Stimulated activated CD4-positive, alpha-beta T cell treated with anti-CD3 and anti-CD28 coated beads, Interleukin-2, amount 100 ng/mL, for 24 hours (primary cell): ENCODE results near the gene TPP2.
A peak's percentile ranks its signal among the peaks of the same experiment; 100 is the strongest.

ENCODE experiments used
- DNase-seq, 2 donors: peaks; one replicate each; pipeline ENCODE4 v3.0.0-alpha.2; 2020

TPP2 gene

DNA sequence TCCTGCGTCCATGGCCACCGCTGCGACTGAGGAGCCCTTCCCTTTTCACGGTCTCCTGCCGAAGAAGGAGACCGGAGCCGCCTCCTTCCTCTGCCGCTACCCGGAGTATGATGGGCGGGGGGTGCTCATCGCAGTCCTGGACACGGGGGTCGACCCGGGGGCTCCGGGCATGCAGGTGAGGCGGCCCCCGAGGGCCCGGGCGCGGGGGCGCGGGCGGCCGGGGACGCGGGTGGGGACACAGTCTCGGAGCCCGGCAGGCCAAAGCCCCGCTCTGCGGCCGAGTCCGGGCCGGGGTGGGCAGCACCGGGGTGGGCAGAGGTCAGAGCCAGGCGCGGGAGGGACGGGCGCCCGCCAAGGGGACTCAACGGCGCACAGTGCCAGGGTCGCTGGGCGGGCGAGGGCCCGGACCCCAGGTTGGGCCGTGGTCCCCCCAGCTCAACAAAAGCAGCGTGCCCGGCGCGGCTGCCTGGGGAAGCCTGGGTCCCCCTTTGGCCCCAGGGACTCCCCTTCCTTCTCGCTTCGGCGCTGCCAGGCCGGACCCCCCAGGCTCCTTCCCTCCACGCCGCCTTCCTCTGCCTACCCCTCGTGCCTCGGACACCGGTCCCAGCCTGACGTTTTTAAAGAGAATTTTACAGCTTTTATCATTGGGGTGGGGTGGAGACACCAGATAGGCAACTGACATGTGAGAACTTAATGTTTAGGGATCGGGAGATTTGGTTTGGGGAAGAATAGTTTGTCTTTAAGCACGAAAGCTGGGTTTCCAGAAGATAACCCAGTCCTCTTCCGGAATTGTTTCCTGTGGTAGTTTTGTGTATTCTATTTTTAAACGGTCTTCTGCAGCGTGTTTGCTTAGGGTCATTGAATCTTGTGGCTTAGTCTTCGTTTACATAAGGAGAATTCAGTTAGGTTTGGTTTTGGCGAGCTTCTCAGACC, 509 bp downstream of the TPP2 start:
- DNase-seq: peak; percentile 27 to 34

DNA sequence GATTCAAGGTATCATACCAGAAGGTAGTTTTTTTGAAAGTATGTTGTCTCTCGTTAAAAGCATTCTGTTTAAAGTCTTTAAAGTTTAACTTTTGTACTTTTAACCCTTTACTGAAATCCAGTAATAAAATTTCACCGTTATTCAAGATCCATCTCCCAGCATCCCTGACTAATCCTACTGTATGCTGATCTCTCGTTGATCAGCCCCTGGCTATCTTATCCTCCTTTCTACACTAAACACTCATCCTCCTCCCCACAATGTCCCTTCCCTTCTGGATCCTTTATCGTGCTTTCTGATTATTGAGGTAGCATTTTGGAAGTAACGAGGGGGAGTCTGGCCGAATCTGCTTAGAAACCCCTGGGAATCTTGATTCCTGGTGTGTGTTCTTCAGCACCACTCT, 1.3 kb downstream of the TPP2 start:
- DNase-seq: no peak

DNA sequence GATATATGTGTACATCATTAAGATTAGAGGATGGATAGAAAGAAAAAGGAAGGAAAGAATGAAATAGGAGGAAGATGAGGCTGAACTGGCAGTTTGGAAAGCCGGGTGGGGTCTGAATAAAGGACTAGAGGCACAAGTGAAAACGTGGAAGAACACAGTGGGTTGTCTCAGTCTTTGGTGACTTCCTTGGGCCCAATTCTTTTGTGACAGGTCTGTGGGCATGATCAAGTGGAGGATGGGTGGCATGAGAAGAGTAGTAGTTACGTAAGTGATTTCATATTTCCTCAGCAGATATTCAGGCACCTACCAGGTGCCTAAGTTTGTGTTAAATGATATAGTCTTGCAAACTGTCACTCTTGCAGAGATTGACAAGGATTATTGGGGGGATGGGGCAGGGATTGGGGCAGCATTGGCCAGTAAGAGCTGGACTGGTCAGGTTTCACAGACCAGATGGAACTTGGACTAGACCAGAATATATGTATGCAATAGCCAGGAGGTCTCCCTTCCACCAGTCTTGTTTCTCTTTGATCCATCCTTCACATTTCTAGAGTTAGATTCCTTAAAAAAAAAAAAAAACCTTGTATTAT, 2.7 kb downstream of the TPP2 start:
- DNase-seq: no peak

DNA sequence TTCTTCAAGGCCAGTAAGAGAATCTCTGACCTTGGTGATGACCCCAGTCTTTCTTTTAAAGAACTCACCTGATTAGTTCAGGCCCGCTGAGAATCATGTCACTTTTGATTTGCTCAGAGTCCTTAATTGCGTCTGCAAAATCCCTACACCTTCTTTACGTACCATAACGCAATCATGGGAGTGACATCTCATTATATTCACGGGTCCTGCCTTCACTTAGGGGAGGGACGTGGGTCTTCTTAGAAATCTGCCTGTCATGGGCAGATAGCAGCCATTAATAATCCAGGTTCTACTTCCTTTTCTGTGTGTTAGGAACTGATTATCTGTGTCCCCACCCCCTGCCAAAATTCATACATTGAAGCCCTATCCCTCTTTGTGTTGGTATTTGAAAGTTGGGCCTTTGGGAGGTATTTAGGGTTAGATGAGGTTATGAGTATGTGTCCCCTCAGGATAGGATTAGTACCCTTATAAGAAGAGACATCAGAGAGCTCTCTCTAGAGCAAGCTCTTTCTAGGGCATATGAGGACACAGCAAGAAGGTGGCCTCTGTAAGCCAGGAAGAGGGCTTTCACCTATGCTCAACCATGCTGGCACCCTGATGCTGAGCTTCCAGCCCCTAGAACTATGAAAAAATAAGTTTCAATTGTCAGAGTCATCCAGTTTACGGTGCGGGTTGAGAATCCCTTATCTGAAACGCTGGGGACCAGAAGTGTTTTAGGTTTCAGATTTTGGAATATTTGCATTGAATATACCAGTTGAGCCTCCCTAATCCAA, 9.9 kb downstream of the TPP2 start:
- no peak for DNase-seq

DNA sequence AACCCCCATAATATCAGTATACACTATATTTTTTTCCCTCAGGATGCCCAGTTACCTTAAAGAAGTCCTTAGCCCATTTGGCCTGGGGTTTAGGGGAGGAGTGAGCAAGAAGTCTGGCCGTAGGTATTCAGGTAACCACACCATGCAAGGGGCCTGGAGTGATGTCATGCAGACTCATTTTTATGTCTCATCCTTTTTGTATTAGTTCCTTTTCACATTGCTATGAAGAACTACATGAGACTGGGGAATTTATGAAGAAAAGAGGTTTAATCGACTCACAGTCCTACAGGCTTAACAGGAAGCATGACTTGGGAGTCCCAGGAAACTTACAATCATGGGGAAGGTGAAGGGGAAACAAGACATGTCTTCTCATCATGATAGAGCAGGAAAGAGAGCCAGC, 12.2 kb downstream of the TPP2 start:
- DNase-seq: no peak

DNA sequence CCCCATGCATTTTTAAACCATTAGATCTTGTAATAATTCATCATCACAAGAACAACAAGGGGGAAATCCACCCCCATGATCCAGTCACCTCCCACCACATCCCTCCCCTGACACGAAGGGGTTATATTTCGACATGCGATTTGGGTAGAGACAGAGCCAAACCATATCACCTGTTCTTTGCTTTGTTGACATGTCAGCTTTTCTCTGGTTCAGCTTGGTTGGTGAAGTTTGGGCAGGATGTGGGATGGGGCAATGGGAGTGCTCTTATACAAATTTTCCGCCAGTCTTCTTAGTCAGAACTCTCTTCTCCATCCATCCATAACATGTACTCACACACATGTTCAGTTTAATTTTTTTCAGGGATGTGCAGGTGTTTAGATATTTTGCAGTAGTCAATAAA, 12.9 kb downstream of the TPP2 start:
- DNase-seq: no peak

DNA sequence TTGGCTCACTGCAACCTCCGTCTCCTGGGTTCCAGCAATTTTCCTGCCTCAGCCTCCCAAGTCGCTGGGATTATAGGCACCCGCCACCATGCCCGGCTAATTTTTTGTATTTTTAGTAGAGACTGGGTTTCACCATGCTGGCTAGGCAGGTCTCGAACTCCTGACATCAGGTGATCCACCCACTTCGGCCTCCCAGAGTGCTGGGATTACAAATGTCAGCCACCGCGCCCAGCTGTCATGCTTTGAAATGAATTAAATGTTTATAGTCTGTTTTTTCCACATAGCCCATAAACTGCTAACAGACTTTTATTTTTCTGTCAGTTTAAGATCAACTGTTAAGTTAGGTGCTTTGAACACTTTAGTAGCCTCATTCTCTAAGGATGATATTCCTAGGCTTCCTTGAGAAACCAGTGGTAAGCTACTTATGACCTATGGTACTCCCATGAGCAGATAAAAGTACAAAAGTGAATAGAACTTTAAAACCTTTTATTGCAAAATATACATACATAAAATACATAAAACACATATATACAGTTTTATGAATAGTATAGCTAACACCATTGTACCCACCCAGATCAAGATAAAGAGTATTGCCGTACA, 13.6 kb downstream of the TPP2 start:
- no peak for DNase-seq

DNA sequence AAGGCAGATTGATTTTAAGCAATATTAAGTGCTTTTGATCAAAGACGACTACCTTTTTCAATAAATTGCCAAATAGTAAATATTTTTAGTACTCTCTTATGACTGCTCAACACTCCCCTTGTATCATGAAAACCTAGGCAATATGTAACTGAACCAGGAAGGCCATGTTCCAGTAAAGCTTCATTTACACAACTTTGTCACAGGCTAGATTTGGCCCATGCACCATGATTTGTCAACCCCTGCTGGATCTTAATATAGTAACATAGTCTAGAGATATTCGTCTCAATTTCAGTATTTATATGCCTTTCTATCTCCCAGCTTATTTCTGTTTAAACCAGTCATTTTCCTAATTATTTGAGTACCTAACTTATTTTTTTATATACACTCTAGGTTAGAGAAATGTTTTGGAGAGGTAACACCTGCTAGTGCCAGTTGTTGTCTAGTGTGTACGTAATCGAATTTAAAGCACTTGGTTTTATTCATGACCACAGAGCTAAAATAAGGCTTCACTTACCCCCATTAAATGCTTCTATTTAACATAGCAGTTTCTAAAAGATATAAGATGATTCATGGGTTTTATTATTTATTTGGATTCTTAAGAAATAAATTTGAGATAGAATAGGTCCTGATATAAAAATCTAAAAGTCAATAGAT, 21.0 kb downstream of the TPP2 start:
- no peak for DNase-seq

DNA sequence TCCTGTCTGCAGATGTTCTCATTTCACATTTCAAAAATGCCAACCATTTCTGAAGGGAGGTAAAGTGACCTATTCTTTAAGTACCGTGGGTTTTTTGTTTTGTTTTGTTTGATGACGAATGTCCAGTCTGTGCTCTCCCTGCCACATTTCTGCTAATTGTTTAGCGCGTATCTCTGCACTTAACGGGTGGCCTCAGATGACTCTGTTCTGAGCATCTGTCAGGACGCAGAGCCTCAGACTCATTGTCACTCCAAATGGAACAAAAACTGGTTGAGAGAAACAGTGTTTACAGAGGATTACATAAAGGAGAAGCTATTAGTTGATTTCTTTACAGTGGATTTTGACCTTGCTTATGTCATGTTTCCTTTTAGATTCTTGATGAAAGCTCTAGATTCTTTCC, 23.7 kb downstream of the TPP2 start:
- no peak for DNase-seq

DNA sequence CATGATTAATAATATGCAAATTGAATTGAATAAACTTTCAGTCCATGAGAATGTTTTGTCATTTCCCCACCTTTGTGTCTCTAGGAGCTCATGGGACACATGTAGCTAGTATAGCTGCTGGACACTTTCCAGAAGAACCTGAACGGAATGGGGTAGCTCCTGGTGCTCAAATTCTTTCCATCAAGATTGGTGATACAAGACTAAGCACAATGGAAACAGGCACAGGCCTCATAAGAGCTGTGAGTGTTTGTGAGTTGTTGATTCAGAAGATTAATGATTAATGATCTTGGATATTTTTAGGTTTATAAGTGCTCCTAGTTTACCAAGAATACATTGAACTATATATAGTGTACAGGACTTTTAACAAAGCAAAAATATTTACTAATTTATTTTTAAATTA, 30.1 kb downstream of the TPP2 start:
- no peak for DNase-seq

DNA sequence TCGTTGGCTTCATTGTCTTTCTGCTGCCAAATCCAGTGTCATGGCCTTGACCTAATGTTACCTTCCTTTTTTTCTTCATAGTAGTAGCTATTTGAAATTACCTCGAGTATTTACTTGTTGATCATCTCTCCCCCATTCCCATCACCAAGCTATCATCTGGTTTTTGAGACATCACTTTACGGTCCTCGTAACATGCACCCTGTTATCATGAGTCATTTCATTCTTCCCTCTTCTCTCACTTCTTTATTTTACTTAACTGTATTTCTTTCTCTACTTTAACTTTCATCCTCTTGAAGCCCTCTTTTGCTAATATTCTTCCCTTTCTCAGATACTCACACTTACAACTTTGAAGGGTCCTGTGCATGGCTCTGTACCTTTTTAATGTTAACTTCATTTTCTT, 31.8 kb downstream of the TPP2 start:
- no peak for DNase-seq

DNA sequence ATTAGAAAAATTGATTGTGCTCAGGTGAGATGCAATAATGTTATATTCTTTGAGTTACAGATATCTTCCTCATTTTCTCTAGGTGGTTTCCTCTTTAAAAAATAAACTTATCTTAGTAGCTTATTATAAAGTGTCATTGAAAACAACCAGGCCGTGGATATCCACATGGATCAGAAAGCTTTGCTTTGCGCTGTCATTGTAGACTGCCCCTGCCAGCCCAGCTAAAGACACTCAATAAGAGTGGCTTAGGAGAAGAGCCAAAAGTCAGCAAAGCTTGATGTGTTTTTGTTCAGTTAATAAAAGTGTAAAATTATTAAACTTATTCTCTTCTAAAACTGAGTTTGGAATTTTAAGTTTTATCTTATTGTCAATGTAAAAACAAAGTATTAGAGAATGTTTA, 34.4 kb downstream of the TPP2 start:
- DNase-seq: no peak

DNA sequence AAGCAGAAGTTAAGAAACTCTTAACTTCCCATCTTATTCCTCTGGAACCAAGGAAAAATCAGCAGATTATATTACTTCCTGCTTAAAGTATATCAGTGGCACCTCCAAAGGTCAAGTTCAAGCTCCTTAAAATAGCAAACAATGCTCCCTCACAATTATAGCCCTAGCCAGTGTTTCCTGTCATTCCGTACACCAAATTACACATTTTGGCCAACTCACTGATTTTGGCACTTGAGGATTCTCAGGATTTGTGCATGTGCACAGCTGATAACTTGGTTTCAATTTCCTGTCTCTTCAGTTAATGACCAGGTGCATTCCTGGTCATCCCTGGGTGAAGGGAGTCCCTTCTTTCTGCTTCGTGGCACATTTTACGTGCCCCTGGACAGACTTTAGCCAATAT, 42.0 kb downstream of the TPP2 start:
- DNase-seq: no peak

DNA sequence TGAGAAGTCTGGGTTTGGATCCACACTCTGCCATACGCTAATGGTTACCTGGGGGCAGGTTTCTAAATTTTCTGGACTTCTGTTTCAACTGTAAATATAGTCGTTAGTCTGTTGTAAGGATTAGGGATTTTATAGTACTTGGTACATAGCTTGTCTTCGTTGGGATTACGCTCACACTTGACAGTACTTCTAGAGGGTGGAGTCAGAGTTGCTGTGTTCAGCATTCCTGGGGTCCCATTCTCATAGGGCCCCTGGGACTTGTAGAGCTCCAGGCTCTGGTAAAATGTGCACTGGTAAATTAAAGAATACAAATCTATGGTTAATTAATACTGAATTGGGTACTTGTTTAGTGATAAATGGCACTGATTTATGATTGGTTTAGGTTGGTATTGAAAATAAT, 45.2 kb downstream of the TPP2 start:
- no peak for DNase-seq

DNA sequence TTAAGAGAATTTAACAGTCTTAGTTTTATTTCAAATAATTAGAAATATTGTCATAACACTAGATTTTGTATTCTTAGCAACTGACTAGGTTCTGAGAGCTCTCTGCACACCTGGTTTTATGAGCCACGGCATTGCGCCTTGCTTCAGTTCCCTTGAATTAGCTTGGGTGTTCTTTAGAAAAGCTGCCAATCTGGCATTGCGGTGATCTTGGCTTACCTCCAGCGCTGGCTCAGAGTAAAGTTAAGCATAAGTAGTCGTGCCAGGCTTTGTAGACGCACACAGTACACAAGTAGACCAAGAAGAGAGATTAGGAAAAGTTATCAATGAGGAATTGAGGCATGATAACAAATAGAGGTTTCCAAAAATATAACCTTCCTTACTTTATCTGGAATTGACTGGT, 45.7 kb downstream of the TPP2 start:
- no peak for DNase-seq

DNA sequence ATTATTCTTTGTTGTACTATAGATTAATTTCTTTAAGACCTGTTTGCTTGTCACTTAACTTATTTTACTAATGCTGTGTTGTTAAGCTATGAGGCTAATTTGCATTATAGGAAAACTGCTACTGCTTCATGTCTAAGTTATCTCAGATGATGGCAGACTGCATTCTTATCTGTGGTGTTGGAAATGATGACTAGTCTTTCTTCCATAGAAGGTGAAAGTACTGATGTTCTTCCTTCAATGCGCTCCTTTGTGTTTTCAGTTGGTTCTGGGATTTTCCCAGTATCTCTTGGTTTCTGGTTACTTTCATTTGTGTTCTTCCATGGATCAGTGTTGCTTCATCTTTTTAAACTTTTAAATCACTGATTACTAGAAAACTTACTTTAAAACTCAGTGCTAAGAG, 46.9 kb downstream of the TPP2 start:
- DNase-seq: no peak

DNA sequence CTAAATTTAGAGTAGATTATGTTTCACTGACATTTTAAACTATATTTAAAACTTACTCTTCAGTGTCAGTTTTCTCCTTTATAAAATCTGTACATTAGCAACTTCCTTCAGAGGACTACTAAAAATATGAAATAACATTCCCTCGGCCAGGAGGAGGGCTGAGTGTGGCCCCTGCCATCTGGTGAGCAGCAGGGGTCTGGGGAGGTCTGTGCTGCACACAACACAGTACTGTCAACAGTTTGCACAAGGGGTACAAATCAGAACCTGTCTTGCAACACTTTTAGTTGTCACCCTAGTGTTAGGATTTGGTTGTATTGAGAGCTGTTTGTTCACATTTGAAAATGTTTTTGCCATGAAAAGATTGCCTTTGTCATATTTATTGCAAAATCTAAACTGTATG, 48.9 kb downstream of the TPP2 start:
- no peak for DNase-seq

DNA sequence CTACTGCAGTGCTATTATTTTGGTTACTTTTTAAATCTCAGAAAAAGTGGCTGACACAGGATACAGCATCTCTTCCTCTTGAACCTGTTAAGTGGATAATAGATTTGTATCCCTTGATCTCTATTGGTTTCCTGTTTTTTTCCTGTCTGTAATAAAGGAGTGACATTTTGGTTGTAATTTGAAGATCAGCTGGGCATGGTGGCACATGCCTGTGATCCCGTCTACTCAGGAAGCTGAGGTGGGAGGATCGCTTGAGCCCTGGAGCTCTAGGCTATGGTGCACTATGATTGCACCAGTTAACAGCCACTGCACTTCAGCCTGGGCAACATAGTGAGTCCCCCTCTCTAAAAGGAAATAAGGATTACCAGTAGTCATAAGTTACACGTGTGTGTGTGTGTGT, 51.3 kb downstream of the TPP2 start:
- DNase-seq: no peak

DNA sequence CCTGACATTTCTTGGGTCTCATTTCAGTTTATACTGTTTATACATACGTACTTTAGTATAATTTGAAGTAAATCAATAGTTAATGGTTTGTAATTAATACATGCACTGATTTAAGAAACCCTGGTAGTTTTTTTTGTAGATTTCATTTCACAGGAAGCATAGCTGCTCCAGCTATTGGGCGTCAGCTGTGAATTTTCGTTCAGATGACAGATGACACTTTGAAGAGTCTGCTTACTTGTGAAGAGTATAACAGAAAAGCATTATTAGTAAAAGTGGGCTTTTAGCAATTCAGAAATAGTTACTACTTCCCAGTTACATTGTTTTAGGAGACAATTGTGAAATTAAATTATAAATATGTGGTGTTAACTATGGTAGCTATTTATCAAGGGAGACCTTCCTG, 53.7 kb downstream of the TPP2 start:
- no peak for DNase-seq

DNA sequence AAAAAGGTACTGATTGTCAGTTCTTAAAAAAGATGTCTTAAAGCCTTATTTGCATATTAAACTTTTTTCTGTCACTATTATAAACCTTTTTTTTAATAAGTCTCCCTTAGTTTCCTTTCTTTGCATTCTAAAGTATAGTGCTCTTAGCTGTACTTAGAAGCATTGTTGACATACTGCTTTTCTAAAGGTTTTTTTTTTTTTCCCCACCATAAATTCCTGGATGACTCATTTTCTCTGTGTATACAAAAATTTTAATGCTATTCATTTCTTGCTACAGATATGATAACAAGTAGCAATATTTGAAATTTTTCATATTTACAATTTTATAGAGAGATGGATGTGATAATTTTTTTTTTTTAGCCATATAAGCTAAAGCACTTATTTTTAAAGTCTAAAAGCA, 54.6 kb downstream of the TPP2 start:
- DNase-seq: no peak

DNA sequence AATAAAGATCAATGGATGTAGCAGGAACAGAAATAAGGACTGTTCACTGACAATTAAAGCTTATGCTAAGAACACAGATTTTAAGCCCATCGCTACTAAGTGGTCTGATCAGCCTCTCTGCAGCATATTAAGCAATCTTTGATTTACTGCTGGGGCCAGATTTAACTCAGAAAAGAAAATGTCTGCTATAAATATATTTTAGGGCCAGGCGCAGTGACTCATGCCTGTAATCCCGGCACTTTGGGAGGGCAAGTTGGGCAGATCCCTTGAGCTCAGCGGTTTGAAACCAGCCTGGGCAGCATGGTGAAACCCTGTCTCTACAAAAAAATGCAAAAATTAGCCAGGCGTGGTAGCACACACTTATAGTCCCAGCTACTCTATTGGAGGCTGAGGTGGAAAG, 55.1 kb downstream of the TPP2 start:
- no peak for DNase-seq

DNA sequence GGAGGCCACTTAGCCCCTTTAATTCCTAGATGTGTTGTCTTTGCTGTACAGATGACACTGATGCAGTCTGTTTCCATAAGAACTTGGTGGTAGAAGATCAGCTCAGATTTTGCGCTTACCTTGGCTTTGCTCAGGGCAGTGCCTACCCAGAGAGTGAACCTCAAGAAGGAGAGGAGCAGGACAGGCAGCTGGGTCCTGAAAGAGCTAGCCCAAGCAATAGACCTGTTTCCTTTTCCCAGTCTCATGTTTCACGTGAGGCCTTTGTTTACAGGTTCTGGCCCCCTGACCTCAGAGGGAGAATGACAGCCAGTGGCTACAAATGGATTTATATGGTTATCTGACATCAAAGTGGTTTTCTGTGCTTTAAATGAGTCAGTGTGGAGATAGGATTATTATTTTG, 58.0 kb downstream of the TPP2 start:
- DNase-seq: no peak

DNA sequence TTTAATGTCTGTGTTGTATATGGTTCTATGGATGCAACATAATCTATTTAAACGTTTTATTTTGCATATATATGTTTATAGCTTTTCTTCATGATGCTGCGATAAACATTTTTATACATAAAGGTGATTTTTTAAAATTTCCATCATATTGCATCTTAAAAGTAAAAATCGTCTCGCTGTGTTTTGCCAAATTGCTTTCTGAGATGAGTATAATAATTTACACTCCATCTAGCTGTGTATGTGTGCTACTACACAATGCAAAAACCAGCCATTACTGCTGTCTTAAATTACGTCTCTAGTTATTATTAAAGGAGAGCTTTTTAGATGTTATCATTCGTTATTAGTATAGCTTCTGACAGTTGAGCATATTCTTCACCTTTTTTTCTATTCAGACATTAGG, 60.8 kb downstream of the TPP2 start:
- no peak for DNase-seq
